Stimulated activated CD8-positive, alpha-beta memory T cell treated with anti-CD3 and anti-CD28 coated beads, Interleukin-15, amount 100 ng/mL, for 4 hours (primary cell): Measurements from ENCODE around the gene OR10R2.
"Not testable (repeated sequence)": the region's sequence is repeated elsewhere in the genome, so short reads cannot be mapped to it uniquely, and the experiment has no call there.

Experiments
- DNase-seq, 2 donors: peaks; one replicate each; pipeline ENCODE4 v3.0.0-alpha.2; 2020; ENCODE audit warnings: low read depth in 2 of 2

Gene OR10R2

GRCh38 chr1:158471920-158472319 is at the start of gene OR10R2:
TSS of gene OR10R2 (plus strand) at chr1:158472220. CDS start at chr1:158472326, 106 bp downstream.
- DNase-seq, result no peak

- DNase-seq, result no peak
These were observed 47.0 kb upstream of the OR10R2 start for GRCh38 chr1:158425027-158425426.

GRCh38 chr1:158426137-158426536 is 45.9 kb upstream of the OR10R2 start, which contains the start of gene OR10K2:
TSS of gene OR10K2 (minus strand) at chr1:158426237. CDS start at chr1:158420866, 5,371 bp downstream.
- no peak for DNase-seq

- DNase-seq, result not testable (repeated sequence)
These were observed 41.9 kb upstream of the OR10R2 start for GRCh38 chr1:158430163-158430562.

- DNase-seq, result no peak
These were observed 37.3 kb upstream of the OR10R2 start for GRCh38 chr1:158434741-158435140.

GRCh38 chr1:158445376-158445775 is 26.6 kb upstream of the OR10R2 start:
- no peak for DNase-seq

GRCh38 chr1:158454537-158454936 is 17.5 kb upstream of the OR10R2 start:
- DNase-seq, result no peak

- no peak for DNase-seq
These were observed 14.8 kb upstream of the OR10R2 start for GRCh38 chr1:158457246-158457645.

- DNase-seq, result no peak
These were observed 13.8 kb upstream of the OR10R2 start for GRCh38 chr1:158458263-158458662.

- DNase-seq, result no peak
These were observed 10.5 kb upstream of the OR10R2 start, which contains the start of gene OR10K1 for GRCh38 chr1:158461534-158461933. TSS of gene OR10K1 (plus strand) at chr1:158461834. CDS start at chr1:158465562, 3,728 bp downstream.

- no peak for DNase-seq
These were observed 13.4 kb downstream of the OR10R2 start for GRCh38 chr1:158485455-158485854.

- DNase-seq, result no peak
These were observed 19.3 kb downstream of the OR10R2 start for GRCh38 chr1:158491316-158491715.

GRCh38 chr1:158493054-158493453 is 21.0 kb downstream of the OR10R2 start:
- DNase-seq, result no peak

GRCh38 chr1:158494796-158495195 is 22.8 kb downstream of the OR10R2 start:
- DNase-seq, result no peak

GRCh38 chr1:158496374-158496773 is 24.4 kb downstream of the OR10R2 start:
- DNase-seq, result no peak

- DNase-seq, result peak in 1 of 2 donors; percentile 2
These were observed 34.5 kb downstream of the OR10R2 start for GRCh38 chr1:158506369-158506987.

GRCh38 chr1:158507511-158507910 is 35.5 kb downstream of the OR10R2 start:
- DNase-seq, result no peak

- no peak for DNase-seq
These were observed 37.6 kb downstream of the OR10R2 start for GRCh38 chr1:158509471-158510156.

GRCh38 chr1:158516966-158517365 is 44.9 kb downstream of the OR10R2 start:
- DNase-seq, result no peak

- DNase-seq, result no peak
These were observed 48.0 kb downstream of the OR10R2 start for GRCh38 chr1:158520021-158520420.

GRCh38 chr1:158520955-158521665 is 49.1 kb downstream of the OR10R2 start:
- no peak for DNase-seq

GRCh38 chr1:158521666-158522058 is 49.6 kb downstream of the OR10R2 start:
- no peak for DNase-seq
